DOHH2 (cell line): ENCODE results near the gene CDHR1.
"Not testable (repeated sequence)": the region's sequence is repeated elsewhere in the genome, so short reads cannot be mapped to it uniquely, and the experiment has no call there.

ENCODE experiments used
- H3F3A ChIP-seq: fragments of 200-600 bp; sonication (generic), shearing (Covaris generic); 2 replicates; pipeline ENCODE4 v1.6.0; 2016; ENCODE audit warnings: antibody characterized with exemption, mild to moderate bottlenecking; ENCODE audit not compliant: control insufficient read depth, insufficient read depth
- H3K27ac ChIP-seq: fragments of 200-600 bp; sonication (generic); 2 replicates; pipeline ENCODE4 v1.5.1; 2014; ENCODE audit warnings: low read depth, mild to moderate bottlenecking, low read length, moderate library complexity
- H3K27me3 ChIP-seq: fragments of 200-600 bp; sonication (generic); 2 replicates; pipeline ENCODE4 v1.6.1; 2014; ENCODE audit warnings: mild to moderate bottlenecking, low read length, mixed read lengths; ENCODE audit not compliant: control insufficient read depth
- H3K36me3 ChIP-seq: fragments of 200-600 bp; sonication (generic); 2 replicates; pipeline ENCODE4 v1.6.1; 2014; ENCODE audit warnings: mild to moderate bottlenecking, low read length, moderate library complexity, mixed read lengths; ENCODE audit not compliant: control insufficient read depth
- H3K4me1 ChIP-seq: fragments of 200-600 bp; sonication (generic); 2 replicates; pipeline ENCODE4 v1.6.1; 2014; ENCODE audit warnings: mild to moderate bottlenecking, low read length, mixed read lengths; ENCODE audit not compliant: control insufficient read depth
- H3K4me2 ChIP-seq: fragments of 200-600 bp; sonication (generic); 2 replicates; pipeline ENCODE4 v1.6.0; 2014; ENCODE audit warnings: mild to moderate bottlenecking, low read length, moderate library complexity
- H3K4me3 ChIP-seq: fragments of 200-600 bp; sonication (generic); 2 replicates; pipeline ENCODE4 v1.5.1; 2014; ENCODE audit warnings: mild to moderate bottlenecking, low read length, mixed read lengths
- H3K79me2 ChIP-seq: fragments of 200-600 bp; sonication (generic); 2 replicates; pipeline ENCODE4 v1.6.1; 2014; ENCODE audit warnings: mild to moderate bottlenecking, low read length, mixed read lengths; ENCODE audit not compliant: control insufficient read depth
- H3K9me2 ChIP-seq: fragments of 200-600 bp; sonication (generic); replicated peaks from 2 replicates; pipeline ENCODE4 v1.6.1; 2014; ENCODE audit warnings: mild to moderate bottlenecking, low read length, mixed read lengths; ENCODE audit not compliant: control insufficient read depth
- H3K9me3 ChIP-seq: fragments of 200-600 bp; sonication (generic); 2 replicates; pipeline ENCODE4 v1.6.1; 2014; ENCODE audit warnings: antibody characterized with exemption, low read length, mixed read lengths; ENCODE audit not compliant: control insufficient read depth, insufficient read depth
- H4K20me1 ChIP-seq: fragments of 200-600 bp; sonication (generic); 2 replicates; pipeline ENCODE4 v1.6.0; 2014; ENCODE audit warnings: low read depth, mild to moderate bottlenecking, antibody characterized with exemption, low read length, moderate library complexity; ENCODE audit not compliant: control insufficient read depth, insufficient read depth
- EZH2phosphoT487 ChIP-seq: fragments of 200-600 bp; sonication (generic); IDR thresholded peaks from 2 replicates; pipeline ENCODE4 v1.6.1; 2017; ENCODE audit warnings: borderline replicate concordance, mild to moderate bottlenecking, antibody characterized with exemption, low read length, moderate library complexity, mixed read lengths
- TF ChIP-seq, protein P1 (sequence below): fragments of 200-600 bp; sonication (generic); IDR thresholded peaks from one replicate; pipeline ENCODE4 v1.5.1; 2014; ENCODE audit warnings: antibody characterized with exemption, mild to moderate bottlenecking, low read depth, low read length; ENCODE audit not compliant: poor library complexity, severe bottlenecking

CDHR1 gene

DNA sequence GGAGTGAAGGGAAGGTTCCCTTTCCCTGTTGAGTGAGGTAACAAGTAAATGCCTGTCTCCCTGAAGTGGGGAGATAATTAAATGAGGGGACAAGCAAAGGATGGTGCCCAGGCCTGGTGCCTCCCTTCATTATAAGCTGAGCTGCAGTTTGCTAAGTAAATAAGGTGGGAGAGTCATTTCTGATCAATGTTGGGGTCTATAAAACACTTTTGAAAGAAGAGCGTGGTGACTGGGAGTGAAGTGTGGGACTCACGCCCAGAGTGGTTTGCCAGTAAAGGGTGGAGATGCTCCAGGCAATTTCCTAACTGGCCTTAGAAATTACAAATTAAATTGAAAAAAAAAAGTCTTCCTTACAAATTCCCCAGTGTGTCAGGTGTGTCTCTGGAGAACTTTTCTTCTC is 30.3 kb upstream of the CDHR1 start:
- H3F3A ChIP-seq = 0 out of 2 replicates have a peak, but pooled peaks cover 7% of the 10 kb centered on the region
- peak overlapping the region; percentile 51 for H3K4me2 ChIP-seq
- peaks cover 15% of the 10 kb centered on the region for H3K36me3 ChIP-seq
- H3K27ac ChIP-seq = peak overlapping the region; percentile 42; the same call in 1 of the 2 replicates
- H3K9me2 ChIP-seq = no peaks in the 10 kb centered on the region
- H3K4me1 ChIP-seq = peaks cover 53% of the 10 kb centered on the region
- peaks cover 22% of the 10 kb centered on the region for H3K79me2 ChIP-seq
- no peak for TF ChIP-seq EZH2phosphoT487
- TF ChIP-seq, protein P1, sequence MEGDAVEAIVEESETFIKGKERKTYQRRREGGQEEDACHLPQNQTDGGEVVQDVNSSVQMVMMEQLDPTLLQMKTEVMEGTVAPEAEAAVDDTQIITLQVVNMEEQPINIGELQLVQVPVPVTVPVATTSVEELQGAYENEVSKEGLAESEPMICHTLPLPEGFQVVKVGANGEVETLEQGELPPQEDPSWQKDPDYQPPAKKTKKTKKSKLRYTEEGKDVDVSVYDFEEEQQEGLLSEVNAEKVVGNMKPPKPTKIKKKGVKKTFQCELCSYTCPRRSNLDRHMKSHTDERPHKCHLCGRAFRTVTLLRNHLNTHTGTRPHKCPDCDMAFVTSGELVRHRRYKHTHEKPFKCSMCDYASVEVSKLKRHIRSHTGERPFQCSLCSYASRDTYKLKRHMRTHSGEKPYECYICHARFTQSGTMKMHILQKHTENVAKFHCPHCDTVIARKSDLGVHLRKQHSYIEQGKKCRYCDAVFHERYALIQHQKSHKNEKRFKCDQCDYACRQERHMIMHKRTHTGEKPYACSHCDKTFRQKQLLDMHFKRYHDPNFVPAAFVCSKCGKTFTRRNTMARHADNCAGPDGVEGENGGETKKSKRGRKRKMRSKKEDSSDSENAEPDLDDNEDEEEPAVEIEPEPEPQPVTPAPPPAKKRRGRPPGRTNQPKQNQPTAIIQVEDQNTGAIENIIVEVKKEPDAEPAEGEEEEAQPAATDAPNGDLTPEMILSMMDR = no peak
- no peak overlapping the region for H3K4me3 ChIP-seq
- no peaks in the 10 kb centered on the region for H3K9me3 ChIP-seq
- no peaks in the 10 kb centered on the region for H4K20me1 ChIP-seq
- H3K27me3 ChIP-seq = no peaks in the 10 kb centered on the region

- Histone ChIP-seq H3K9me3 (no peaks in the 10 kb centered on the region), H3K4me3 (peak overlapping the region; percentile 32), H3K27me3 (no peaks in the 10 kb centered on the region), H3K9me2 (no peaks in the 10 kb centered on the region), H3K79me2 (peaks cover 27% of the 10 kb centered on the region), H3F3A (0 out of 2 replicates have a peak, but pooled peaks cover 7% of the 10 kb centered on the region), H3K4me1 (peaks cover 53% of the 10 kb centered on the region), H3K36me3 (peaks cover 15% of the 10 kb centered on the region), H3K27ac (peak overlapping the region; percentile 42), H3K4me2 (peak overlapping the region; percentile 51), H4K20me1 (no peaks in the 10 kb centered on the region)
- TF ChIP-seq, protein P1 = no peak
- no peak for TF ChIP-seq EZH2phosphoT487
Observed at GRCh38 chr10:84164442-84164841, 29.9 kb upstream of the CDHR1 start.

- no peaks in the 10 kb centered on the region for H4K20me1 ChIP-seq
- H3K4me3 ChIP-seq = no peak overlapping the region
- H3F3A ChIP-seq = 0 out of 2 replicates have a peak, but pooled peaks cover 7% of the 10 kb centered on the region
- H3K9me2 ChIP-seq = no peaks in the 10 kb centered on the region
- TF ChIP-seq EZH2phosphoT487 = no peak
- TF ChIP-seq, protein P1 = no peak
- H3K36me3 ChIP-seq = peaks cover 15% of the 10 kb centered on the region
- peaks cover 59% of the 10 kb centered on the region for H3K4me1 ChIP-seq
- no peaks in the 10 kb centered on the region for H3K9me3 ChIP-seq
- H3K79me2 ChIP-seq = peaks cover 47% of the 10 kb centered on the region
- H3K27me3 ChIP-seq = no peaks in the 10 kb centered on the region
- no peak overlapping the region for H3K27ac ChIP-seq
- H3K4me2 ChIP-seq = peak overlapping the region; percentile 30
Observed at GRCh38 chr10:84166620-84167288, 27.6 kb upstream of the CDHR1 start.

DNA sequence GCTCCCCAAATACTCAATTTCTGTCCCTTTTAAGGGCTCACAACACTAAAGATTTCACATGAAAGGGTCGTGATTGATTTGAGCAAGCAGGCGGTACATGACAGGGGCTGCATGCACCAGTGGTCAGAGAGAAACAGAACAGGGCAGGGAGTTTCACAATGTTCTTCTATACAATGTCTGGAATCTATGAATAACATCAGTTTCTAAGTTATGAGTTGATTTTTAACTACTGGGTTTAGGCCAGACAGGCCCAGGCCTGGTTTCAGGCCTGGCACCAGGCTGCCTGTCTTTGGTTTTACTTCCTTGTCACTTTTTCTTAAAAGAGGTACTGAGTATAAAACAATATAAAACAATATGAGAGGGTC is 27.1 kb upstream of the CDHR1 start:
- not testable (repeated sequence) for H3K4me3 ChIP-seq

DNA sequence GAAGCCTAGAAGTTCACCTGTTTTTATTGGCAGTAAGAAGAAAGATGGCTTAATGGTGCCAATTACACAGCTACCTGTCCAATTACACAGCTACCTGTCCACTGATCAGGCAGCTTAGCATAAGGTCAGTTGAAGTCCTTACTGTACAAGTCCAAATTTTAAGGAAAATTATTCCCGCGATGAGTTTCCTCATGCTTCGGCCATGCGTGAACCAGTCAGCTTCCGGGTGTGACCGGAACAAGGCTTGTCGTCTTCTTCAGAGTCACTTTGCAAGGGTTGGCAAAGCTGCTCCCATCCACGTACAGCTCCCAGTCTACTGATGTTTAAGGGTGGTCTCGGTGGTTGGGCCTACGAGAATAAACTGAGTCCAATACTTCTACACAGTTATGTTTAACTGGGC is 26.0 kb upstream of the CDHR1 start:
- H3K4me1 ChIP-seq = peaks cover 74% of the 10 kb centered on the region
- peak overlapping the region; percentile 16 for H3K4me2 ChIP-seq
- not testable (repeated sequence) for H3F3A ChIP-seq, H4K20me1 ChIP-seq, H3K27ac ChIP-seq, H3K9me3 ChIP-seq, H3K9me2 ChIP-seq, H3K27me3 ChIP-seq
- H3K79me2 ChIP-seq = peaks cover 47% of the 10 kb centered on the region
- H3K4me3 ChIP-seq = peak overlapping the region; percentile 14
- peaks cover 15% of the 10 kb centered on the region for H3K36me3 ChIP-seq

More for the DNA sequence above, 27.1 kb upstream of the CDHR1 start:
- not testable (repeated sequence) for H3F3A ChIP-seq, H3K9me3 ChIP-seq, H3K9me2 ChIP-seq, H3K27me3 ChIP-seq, H4K20me1 ChIP-seq
- H3K36me3 ChIP-seq = peaks cover 15% of the 10 kb centered on the region
- H3K27ac ChIP-seq = peak overlapping the region; percentile 37
- H3K79me2 ChIP-seq = peaks cover 47% of the 10 kb centered on the region
- peak overlapping the region; percentile 31 for H3K4me2 ChIP-seq
- H3K4me1 ChIP-seq = peaks cover 64% of the 10 kb centered on the region
